SK-N-SH (cell line): ENCODE results near the gene PNMA1. TPM values are rescaled to one million over a fixed set of nuclear protein-coding genes. Genes with fewer than 3 reads are reported as not detected.

Experiments used
- CTCF ChIA-PET: fragments of 300-600, 350-600 bp; formaldehyde crosslinking; extraction: SDS; loops from one replicate; lab custom pipeline; 2021; lab: Yijun Ruan, JAX
- POLR2A ChIA-PET: fragments of 350-600 bp; sonication (Branson Sonifier 250); formaldehyde crosslinking; extraction: SDS; loops from one replicate; lab custom pipeline; 2020; ENCODE audit warnings: antibody characterized with exemption, inconsistent platforms; lab: Yijun Ruan, JAX
- DNase-seq: peaks from one replicate; pipeline ENCODE4 v3.0.0; 2012
- H2AFZ ChIP-seq: fragments of 200-600 bp; sonication (generic); 2 replicates; pipeline ENCODE4 v1.8.1; 2016; ENCODE audit warnings: antibody characterized with exemption, mild to moderate bottlenecking, low read depth
- H3F3A ChIP-seq: fragments of 200-600 bp; sonication (generic); replicated peaks from 2 replicates; pipeline ENCODE3; 2016; ENCODE audit warnings: antibody characterized with exemption, mild to moderate bottlenecking; ENCODE audit not compliant: insufficient read depth
- H3K27ac ChIP-seq, 2 experiments: fragments of 200-500 bp in 1 of 2; fragments of 200-600 bp in 1 of 2; sonication (Bioruptor generic) in 1 of 2; sonication (generic), shearing (Covaris generic) in 1 of 2; 2 replicates each; pipeline versions ENCODE4 v1.5.1 to v1.6.1; 2014 to 2016; ENCODE audit warnings: low read depth in 2 of 2, inconsistent platforms in 1 of 2, low read length in 1 of 2, mild to moderate bottlenecking in 1 of 2, mixed read lengths in 1 of 2
- H3K27me3 ChIP-seq: fragments of 200-600 bp; sonication (generic), shearing (Covaris generic); 2 replicates; pipeline ENCODE4 v1.6.1; 2016; ENCODE audit warnings: mixed run types; ENCODE audit not compliant: insufficient read depth
- H3K36me3 ChIP-seq, 2 experiments: fragments of 200-500 bp in 1 of 2; fragments of 200-600 bp in 1 of 2; sonication (Bioruptor generic) in 1 of 2; sonication (generic) in 1 of 2; replicated peaks in 1 of 2; 2 replicates each; pipeline versions ENCODE3 to v1.5.1; 2014 to 2016; ENCODE audit warnings: low read length in 1 of 2, mild to moderate bottlenecking in 1 of 2; ENCODE audit not compliant: insufficient read depth in 2 of 2, control insufficient read depth in 1 of 2
- H3K4me1 ChIP-seq, 2 experiments: fragments of 200-500 bp in 1 of 2; fragments of 200-600 bp in 1 of 2; sonication (Bioruptor generic) in 1 of 2; sonication (generic), shearing (Covaris generic) in 1 of 2; 2 replicates each; pipeline versions ENCODE4 v1.5.1 to v1.6.1; 2014 to 2016; ENCODE audit warnings: low read depth in 1 of 2, low read length in 1 of 2, mixed run types in 1 of 2; ENCODE audit not compliant: insufficient read depth in 2 of 2, control insufficient read depth in 1 of 2
- H3K4me2 ChIP-seq: fragments of 200-600 bp; sonication (generic), shearing (Covaris generic); 2 replicates; pipeline ENCODE4 v1.6.1; 2017; ENCODE audit warnings: mixed run types
- H3K4me3 ChIP-seq, 2 experiments: fragments of 200-500 bp in 1 of 2; fragments of 200-600 bp in 1 of 2; sonication (Bioruptor generic) in 1 of 2; sonication (generic), shearing (Covaris generic) in 1 of 2; 2 replicates each; pipeline versions ENCODE4 v1.5.1 to v1.8.1; 2014 to 2016; ENCODE audit warnings: low read depth in 2 of 2, inconsistent platforms in 1 of 2, low read length in 1 of 2, mild to moderate bottlenecking in 1 of 2, mixed read lengths in 1 of 2, moderate library complexity in 1 of 2
- H3K79me2 ChIP-seq: fragments of 200-600 bp; sonication (generic); 2 replicates; pipeline ENCODE4 v1.8.1; 2017; ENCODE audit warnings: mild to moderate bottlenecking; ENCODE audit not compliant: insufficient read depth
- H3K9ac ChIP-seq: fragments of 200-600 bp; sonication (generic); 2 replicates; pipeline ENCODE4 v1.6.1; 2017; ENCODE audit warnings: mixed run types
- H3K9me2 ChIP-seq: fragments of 200-600 bp; sonication (generic); 2 replicates; pipeline ENCODE4 v1.6.1; 2017; ENCODE audit warnings: mixed run types
- H3K9me3 ChIP-seq: fragments of 200-600 bp; sonication (generic); 2 replicates; pipeline ENCODE4 v1.6.1; 2017; ENCODE audit warnings: mixed run types, mild to moderate bottlenecking, moderate library complexity
- H4K20me1 ChIP-seq: fragments of 200-600 bp; sonication (generic); 2 replicates; pipeline ENCODE4 v1.6.1; 2017; ENCODE audit warnings: mild to moderate bottlenecking, mixed run types; ENCODE audit not compliant: insufficient read depth
- CHD2 ChIP-seq: fragments of 150-350 bp; IDR thresholded peaks from 2 replicates; pipeline ENCODE4 v1.6.1; 2018; ENCODE audit warnings: low read length; ENCODE audit not compliant: partially characterized antibody
- CTCF ChIP-seq: fragments of 200-600 bp; sonication (generic); IDR thresholded peaks from 2 replicates; pipeline ENCODE4 v1.6.1; 2017; ENCODE audit warnings: antibody characterized with exemption, mild to moderate bottlenecking, moderate library complexity
- ELF1 ChIP-seq: IDR thresholded peaks from 2 replicates; pipeline ENCODE4 v1.4.0; 2012
- EZH2phosphoT487 ChIP-seq: fragments of 200-600 bp; sonication (generic); IDR thresholded peaks from 2 replicates; pipeline ENCODE4 v1.6.1; 2017; ENCODE audit warnings: low read depth, mixed run types, mild to moderate bottlenecking, antibody characterized with exemption, moderate library complexity, borderline replicate concordance
- FOSL2 ChIP-seq: IDR thresholded peaks from 2 replicates; pipeline ENCODE4 v1.4.0; 2012; ENCODE audit warnings: low read depth, mild to moderate bottlenecking, moderate library complexity, borderline replicate concordance
- FOXJ3 ChIP-seq: sonication (generic); formaldehyde crosslinking; IDR thresholded peaks from 2 replicates; pipeline ENCODE4 v1.5.1; 2020; ENCODE audit warnings: mild to moderate bottlenecking, missing genetic modification reagents
- GABPA ChIP-seq: IDR thresholded peaks from 2 replicates; pipeline ENCODE4 v1.4.0; 2012; ENCODE audit warnings: low read depth, mild to moderate bottlenecking
- GATA2 ChIP-seq: sonication (generic); formaldehyde crosslinking; IDR thresholded peaks from 2 replicates; pipeline ENCODE4 v1.5.0; 2020; ENCODE audit warnings: mild to moderate bottlenecking, missing genetic modification reagents
- MAX ChIP-seq: IDR thresholded peaks from 2 replicates; pipeline ENCODE4 v1.4.0; 2012; ENCODE audit warnings: low read depth
- MXI1 ChIP-seq: IDR thresholded peaks from 2 replicates; pipeline ENCODE4 v1.6.1; 2012; ENCODE audit warnings: mild to moderate bottlenecking, low read depth, low read length, improper control_type of control experiment
- NFIC ChIP-seq: IDR thresholded peaks from 2 replicates; pipeline ENCODE4 v1.4.0; 2012; ENCODE audit warnings: borderline replicate concordance
- RAD21 ChIP-seq: IDR thresholded peaks from 2 replicates; pipeline ENCODE4 v1.6.1; 2012; ENCODE audit warnings: mild to moderate bottlenecking, low read length
- RCOR1 ChIP-seq: fragments of 150-350 bp; IDR thresholded peaks from 2 replicates; pipeline ENCODE4 v1.6.1; 2017; ENCODE audit warnings: antibody characterized with exemption, low read length
- RFX5 ChIP-seq: IDR thresholded peaks from 2 replicates; pipeline ENCODE4 v1.6.1; 2012; ENCODE audit warnings: mild to moderate bottlenecking, improper control_type of control experiment, low read length
- RXRA ChIP-seq: IDR thresholded peaks from 2 replicates; pipeline ENCODE4 v1.4.0; 2012; ENCODE audit warnings: low read depth, mild to moderate bottlenecking, borderline replicate concordance
- SMC3 ChIP-seq: IDR thresholded peaks from 2 replicates; pipeline ENCODE4 v1.6.1; 2012; ENCODE audit warnings: low read depth, low read length, improper control_type of control experiment
- TEAD4 ChIP-seq: IDR thresholded peaks from 2 replicates; pipeline ENCODE4 v1.4.0; 2012; ENCODE audit warnings: mild to moderate bottlenecking, borderline replicate concordance; ENCODE audit not compliant: insufficient read depth
- YY1 ChIP-seq: IDR thresholded peaks from 2 replicates; pipeline ENCODE4 v1.4.0; 2012; ENCODE audit warnings: low read depth, mild to moderate bottlenecking
- WGBS: methylation state at CpG from one replicate; pipeline ENCODE4 v1.1.6; 2017; ENCODE audit warnings: low lambda C conversion rate; 5-methylcytosine and 5-hydroxymethylcytosine counted together
- polyA plus RNA-seq, 3 experiments: library from polyadenylated mRNA; depleted of rRNA; stranded (reverse); fragments of >200 nt; gene quantifications; 2 replicates each; pipeline ENCODE4 v1.2.3, GENCODE V29; 2012
- TF ChIP-seq, protein P1 (sequence below): IDR thresholded peaks from 2 replicates; pipeline ENCODE4 v1.4.0; 2012; ENCODE audit warnings: low read depth, borderline replicate concordance
- TF ChIP-seq, protein P2 (sequence below): fragments of 150-350 bp; IDR thresholded peaks from 2 replicates; pipeline ENCODE4 v1.6.1; 2016; ENCODE audit warnings: mild to moderate bottlenecking, low read depth, low read length

PNMA1 gene
- polyA plus RNA-seq, 1 of the 3 experiments (the other 2 are of a cell fraction) = 31.5 TPM

- Histone ChIP-seq H3K36me3 (peaks cover 18 to 39% of the 10 kb centered on the region in 2 experiments), H3F3A (peaks cover 13% of the 10 kb centered on the region), H3K9me3 (no peaks in the 10 kb centered on the region), H2AFZ (no peak overlapping the region), H3K79me2 (no peaks in the 10 kb centered on the region; the same call in 1 of the 2 replicates), H3K4me3 (no peak overlapping the region), H3K4me1 (peaks cover 4 to 24% of the 10 kb centered on the region in 2 experiments; a peak in 3 of 4 replicates), H3K4me2 (no peak overlapping the region), H3K27ac (no peak overlapping the region; a peak in 1 of 4 replicates), H3K27me3 (no peaks in the 10 kb centered on the region), H3K9me2 (no peaks in the 10 kb centered on the region), H4K20me1 (no peaks in the 10 kb centered on the region), H3K9ac (no peak overlapping the region)
- ChIA-PET POLR2A (no interaction called here), CTCF (interaction anchor here (1.7 to 8.1 kb wide), 3 partner anchors 29 to 101 kb away, joined by 6 to 95 read pairs (median 70); a partner anchor contains a TSS)
- WGBS = 87% methylated on average over 9 of the region's 14 CpGs
- DNase-seq = no peak
- no peak for TF ChIP-seq RFX5
- no peak for TF ChIP-seq CHD2
- no peak for TF ChIP-seq YY1
- TF ChIP-seq GABPA = no peak
- no peak for TF ChIP-seq RCOR1
- no peak for TF ChIP-seq ELF1
- no peak for TF ChIP-seq FOSL2
- TF ChIP-seq, protein P1, sequence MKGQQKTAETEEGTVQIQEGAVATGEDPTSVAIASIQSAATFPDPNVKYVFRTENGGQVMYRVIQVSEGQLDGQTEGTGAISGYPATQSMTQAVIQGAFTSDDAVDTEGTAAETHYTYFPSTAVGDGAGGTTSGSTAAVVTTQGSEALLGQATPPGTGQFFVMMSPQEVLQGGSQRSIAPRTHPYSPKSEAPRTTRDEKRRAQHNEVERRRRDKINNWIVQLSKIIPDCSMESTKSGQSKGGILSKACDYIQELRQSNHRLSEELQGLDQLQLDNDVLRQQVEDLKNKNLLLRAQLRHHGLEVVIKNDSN = no peak
- TF ChIP-seq TEAD4 = no peak
- no peak for TF ChIP-seq FOXJ3 (CRISPR knock-in tag)
- no peak for TF ChIP-seq GATA2 (CRISPR knock-in tag)
- TF ChIP-seq RXRA = no peak
- TF ChIP-seq CTCF = no peak
- TF ChIP-seq RAD21 = no peak
- TF ChIP-seq EZH2phosphoT487 = no peak
- TF ChIP-seq NFIC = no peak
- no peak for TF ChIP-seq MXI1
- TF ChIP-seq MAX = no peak
- TF ChIP-seq, protein P2, sequence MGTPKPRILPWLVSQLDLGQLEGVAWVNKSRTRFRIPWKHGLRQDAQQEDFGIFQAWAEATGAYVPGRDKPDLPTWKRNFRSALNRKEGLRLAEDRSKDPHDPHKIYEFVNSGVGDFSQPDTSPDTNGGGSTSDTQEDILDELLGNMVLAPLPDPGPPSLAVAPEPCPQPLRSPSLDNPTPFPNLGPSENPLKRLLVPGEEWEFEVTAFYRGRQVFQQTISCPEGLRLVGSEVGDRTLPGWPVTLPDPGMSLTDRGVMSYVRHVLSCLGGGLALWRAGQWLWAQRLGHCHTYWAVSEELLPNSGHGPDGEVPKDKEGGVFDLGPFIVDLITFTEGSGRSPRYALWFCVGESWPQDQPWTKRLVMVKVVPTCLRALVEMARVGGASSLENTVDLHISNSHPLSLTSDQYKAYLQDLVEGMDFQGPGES = no peak
- no peak for TF ChIP-seq SMC3
These were observed 12.1 kb upstream of the PNMA1 start for GRCh38 chr14:73726025-73726961.
